DMS53 (cell line): ENCODE data around the gene SWT1.
"Not testable (repeated sequence)": the region's sequence is repeated elsewhere in the genome, so short reads cannot be mapped to it uniquely, and the experiment has no call there.

Source experiments
- DNase-seq: peaks from one replicate; lab custom pipeline; 2025; lab: John Stamatoyannopoulos, UW

SWT1 gene

DNA sequence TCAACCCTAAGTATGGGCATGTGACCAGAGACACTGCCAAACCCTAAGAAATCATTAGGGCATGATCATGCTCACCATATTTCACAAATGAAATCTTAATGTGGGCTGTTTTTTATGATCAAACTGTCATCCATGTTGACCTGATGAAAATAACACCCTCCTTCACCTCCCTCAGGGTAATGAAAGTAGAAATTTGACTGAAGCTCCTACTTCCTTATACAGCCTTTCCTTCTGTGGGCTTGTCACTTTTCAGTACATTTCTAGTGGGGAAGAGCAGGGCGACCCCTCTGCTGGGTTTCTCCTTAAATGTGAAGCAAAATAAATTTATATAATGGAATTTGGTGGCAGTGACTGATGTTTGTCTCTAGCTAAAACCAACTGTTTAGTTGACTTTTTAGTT, 134.2 kb downstream of the SWT1 start:
- DNase-seq, result no peak

DNA sequence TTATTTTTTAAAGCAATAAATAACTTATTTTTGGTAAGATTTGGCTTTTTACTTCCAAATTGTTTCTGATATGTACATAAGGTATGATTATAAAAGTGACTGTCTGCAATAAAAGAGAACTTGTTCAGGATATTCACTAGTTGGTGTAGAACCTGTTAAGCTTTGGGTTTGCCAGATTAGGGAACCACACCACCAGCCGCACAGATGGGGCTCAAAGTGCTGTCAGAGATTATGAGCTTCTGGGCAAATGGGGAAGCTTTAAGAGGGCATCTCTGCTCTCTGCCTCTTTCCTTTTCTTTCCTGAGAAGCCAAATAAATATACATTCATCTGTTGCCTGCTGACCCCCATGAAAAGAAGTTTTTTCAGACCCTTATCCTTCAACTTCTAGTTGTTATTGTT, 134.7 kb downstream of the SWT1 start:
- no peak for DNase-seq

DNA sequence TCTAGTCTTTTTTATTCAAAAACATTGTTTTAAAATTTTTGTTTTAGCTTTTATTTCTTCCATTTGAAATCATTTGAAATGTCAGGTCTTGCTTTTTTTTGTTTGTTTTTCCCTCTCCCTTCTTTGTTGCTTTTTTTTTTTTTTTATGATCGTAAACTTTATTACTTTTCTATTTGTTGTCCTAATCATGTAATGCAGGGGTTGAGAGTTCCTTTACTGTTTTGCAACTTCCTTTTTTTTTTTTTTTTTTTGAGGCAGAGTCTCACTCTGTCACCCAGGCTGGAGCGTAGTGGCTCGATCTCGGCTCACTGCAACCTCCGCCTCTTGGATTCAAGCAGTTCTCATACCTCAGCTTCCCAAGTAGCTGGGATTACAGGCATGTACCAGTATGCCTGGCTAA, 135.3 kb downstream of the SWT1 start:
- no peak for DNase-seq

DNA sequence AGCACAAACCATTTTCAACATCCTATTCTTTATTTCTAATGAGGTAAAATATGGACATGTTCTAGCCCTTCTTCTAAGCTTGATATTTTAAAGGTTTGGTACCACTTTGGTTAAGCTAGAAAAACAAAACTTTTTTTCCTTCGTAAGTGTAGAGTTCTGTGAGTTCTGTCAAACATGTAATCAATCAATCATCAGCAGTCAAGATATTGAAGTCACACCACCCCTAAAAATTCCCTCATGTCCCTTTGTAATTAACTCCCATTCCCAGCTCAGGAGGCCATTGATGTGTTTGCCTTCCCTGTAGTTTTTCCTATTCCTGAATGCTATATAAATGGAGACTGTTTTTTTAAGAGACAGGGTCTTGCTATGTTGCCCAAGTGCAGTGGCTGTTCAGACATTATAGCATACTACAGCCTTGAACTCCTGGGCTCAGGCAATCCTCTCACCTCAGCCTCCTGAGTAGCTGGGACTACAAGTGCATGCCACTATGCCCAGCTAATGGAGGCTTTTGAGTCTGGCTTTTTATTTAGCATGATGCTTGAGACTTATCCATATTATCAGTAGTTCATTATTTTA, 137.1 kb downstream of the SWT1 start:
- DNase-seq, result no peak

DNA sequence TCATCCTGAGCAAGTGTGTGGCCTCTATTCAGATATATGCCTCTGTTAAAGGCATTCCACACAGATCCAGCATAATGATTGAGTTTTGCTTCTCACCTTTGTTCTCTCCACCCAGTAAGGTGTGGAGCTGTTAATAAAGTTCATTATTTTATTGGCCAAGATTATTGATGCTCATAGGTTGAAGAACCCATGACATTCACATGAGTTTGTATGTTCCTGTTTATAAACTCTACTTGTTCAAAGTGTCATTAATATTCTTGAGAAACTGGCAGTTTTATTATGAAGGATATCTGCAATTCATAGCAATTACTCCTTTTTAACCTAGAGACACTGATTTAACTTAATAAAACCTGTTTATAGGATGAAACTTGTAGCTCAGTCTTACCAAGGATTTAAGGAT, 138.1 kb downstream of the SWT1 start:
- DNase-seq, result no peak

DNA sequence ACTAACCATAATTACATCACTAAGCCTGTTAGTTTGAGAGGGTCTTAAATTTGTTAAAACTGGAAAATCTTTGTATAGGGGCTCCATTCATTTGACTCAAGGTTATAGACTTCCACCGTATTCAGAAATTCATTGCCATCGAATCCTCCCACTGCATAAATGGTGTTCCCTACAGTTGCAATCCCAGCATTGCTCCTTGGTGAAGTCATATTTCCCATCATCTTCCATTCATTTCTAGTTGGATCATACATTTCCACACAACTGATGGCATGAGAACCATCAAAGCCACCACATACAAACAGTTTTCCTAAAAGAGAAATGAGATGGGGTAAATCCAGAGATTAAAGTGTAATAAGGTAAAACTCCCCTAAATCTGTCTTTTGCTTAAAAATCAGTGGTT, 141.0 kb downstream of the SWT1 start:
- no peak for DNase-seq

DNA sequence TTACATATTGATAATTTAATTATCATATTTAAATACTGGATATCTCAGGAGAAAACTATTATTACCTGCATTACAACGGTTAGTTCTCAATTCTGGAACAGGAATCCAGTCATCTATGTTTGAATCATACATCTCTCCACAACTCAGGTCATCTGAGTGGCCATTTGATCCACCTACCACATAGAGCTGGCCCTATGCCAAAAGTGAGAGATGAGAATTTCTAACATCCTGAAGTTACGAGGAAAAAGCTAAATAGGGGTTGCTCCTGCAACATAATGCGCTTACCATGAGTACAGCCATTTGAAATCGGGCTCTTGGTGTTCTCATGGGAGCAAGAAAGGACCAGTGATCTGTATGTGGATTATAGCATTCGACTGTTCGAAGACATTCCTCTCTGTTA, 143.2 kb downstream of the SWT1 start:
- no peak for DNase-seq

DNA sequence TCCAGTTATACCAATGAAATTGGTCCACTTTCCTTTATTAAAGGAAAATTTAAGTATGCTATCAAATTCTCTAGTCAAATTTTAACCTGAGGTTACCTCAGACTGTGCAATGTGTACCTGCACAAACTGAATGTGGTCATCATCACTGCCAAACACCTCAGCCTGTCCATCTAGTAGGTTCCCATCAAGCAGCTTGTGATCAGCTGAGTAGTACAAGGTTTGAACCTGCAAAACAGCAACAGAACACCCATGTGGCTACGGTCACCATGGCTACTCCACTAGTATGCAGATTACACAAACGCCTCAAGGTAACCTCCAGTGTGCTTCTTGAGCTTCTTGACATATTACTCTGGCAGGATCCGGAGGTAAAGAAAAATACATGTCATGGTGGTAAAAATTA, 148.5 kb downstream of the SWT1 start:
- DNase-seq, result no peak

DNA sequence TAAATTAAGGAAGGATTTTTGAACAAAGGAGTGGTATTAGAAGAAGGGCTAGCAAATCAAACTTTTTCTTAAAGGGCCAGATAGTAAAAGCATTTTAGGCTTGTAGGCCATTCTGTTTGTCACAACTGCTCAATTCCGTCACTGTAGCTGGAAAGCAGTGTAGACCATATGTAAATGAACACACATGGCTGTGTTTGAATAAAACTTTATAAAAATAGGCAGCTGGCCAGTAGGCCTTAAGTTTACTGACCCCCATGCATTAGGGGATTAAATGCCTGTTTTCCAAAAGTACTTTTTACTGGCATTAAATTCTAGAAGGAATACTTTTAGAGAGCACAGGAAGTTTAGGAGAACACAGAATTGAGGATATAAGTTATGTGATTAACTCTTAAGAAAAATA, 151.2 kb downstream of the SWT1 start:
- DNase-seq, result no peak

DNA sequence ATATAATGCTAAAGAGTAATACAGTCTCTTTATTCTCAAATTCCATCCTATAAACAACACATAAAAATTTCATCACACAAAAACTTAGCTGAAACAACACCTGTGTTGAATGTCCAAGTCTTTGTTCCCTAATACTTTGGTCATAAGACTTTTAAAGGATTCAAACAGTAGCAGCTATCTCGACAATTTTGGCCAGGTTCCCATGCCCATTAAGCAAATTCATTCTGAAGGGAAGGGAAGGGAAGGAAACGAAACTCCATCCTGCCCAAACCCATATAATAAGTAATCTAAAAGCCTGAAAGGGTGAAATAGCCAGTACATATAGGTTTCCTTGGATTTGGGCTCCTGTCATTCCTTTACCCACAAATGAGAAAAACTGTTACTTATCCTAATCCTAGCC, 152.6 kb downstream of the SWT1 start:
- DNase-seq, result no peak

DNA sequence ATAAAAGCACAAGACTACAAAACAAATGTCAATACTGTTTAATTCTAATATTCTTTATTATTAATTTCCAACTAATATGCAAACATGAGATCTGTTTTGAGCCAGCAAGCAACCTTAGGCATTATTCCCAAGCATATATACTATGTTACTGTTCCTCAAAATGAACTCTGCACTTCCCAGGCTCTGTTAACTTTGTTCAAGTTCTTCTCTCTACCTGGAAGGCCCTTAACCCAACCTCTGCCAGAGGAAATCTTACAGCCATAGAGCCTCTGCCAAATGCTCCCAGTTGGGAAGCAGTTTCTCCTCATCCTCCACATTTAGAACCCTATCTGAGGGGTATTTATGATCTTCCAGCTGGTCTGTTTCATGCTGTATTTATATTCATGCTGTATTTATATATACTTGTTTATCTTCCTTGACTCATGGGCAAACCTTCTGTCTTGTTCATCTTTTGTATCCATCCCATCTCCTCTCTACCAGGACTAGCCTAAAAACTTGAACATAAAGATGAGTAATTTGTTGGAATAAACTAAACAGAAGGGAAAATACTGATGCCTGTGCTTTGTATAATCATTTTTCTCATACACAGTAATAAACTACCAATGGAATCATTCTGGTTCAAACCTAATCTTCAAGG, 154.7 kb downstream of the SWT1 start:
- DNase-seq, result no peak

DNA sequence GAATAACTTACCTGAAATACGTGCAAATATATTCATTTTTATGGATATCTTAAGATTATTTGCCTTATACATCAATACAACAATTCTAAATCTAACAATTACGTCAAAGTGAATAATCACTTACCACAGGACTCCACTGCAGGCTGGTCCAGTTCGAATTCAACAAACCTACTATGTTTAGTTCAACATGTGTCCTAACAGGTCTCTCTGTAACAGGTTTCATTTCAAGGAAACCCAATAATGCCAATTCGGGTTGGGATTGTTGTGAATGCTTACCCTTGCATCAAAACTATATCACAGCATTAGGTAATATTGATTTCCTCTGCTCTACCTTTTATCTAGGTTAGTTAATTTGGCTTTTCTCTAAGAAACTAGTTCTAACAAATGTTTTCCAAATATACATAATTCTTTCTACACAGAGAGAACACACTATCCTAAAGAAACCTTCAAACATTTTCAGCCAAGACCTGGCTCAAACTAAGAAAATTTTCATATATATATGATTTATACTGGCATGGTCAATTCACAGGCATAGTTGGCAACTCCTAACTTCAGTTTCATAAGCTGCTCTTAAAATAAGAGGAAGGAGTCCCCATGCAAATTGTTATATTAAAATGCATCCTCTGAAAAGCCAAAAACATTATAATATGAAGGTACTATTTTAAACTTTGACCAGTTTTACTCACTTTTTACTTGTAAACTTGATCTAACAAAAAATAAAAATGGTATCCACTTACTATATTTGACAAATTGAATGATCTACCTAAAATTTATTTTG, 155.6 kb downstream of the SWT1 start:
- DNase-seq, result no peak

DNA sequence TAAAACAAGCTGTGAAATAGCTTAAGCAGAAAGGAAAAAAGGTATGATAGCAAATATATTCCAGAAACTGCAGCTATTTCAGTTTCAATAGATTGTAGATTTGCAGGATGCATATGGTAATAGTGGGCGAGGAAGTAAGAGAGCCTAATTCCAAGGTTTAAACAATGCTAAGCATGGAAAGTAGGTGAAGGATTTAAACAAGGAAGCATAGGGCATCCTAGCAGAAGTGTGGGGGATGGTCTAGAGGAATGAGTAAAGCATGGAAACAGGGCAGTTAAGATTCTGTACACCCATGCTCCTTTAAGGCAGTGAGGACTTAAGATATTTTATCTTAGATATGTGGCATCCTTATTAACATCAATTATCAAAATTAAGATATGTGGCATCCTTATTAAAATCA, 157.4 kb downstream of the SWT1 start:
- DNase-seq, result no peak

DNA sequence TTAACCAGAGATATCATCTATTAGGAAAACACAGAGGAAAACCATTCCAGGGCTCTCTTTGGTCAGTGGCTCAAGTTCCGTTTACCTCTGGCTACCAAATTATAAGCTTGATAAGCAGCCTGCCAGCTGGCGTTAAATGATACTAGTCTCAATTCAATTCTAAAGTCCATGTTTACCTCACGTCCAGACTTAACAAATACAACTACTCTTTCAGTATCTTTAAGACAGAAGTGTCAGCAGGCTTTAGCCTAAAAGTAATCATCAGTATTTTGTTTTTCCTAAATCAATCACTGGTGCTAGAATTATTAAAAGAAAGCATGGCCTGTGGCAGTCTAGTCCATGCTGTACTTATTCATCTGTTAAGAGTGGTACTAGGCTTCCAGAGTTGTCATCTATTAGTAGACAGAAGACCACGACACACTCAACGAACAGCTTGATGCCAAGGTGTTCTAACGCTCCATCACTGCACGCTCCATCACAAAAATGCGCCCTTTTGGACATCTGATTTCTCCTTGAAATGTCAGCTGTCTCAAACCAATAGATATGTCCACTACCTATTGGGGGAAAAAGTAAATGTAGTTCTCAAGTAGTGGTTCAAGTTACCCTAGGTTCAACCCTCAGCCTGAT, 158.6 kb downstream of the SWT1 start:
- DNase-seq, result peak; percentile 47

DNA sequence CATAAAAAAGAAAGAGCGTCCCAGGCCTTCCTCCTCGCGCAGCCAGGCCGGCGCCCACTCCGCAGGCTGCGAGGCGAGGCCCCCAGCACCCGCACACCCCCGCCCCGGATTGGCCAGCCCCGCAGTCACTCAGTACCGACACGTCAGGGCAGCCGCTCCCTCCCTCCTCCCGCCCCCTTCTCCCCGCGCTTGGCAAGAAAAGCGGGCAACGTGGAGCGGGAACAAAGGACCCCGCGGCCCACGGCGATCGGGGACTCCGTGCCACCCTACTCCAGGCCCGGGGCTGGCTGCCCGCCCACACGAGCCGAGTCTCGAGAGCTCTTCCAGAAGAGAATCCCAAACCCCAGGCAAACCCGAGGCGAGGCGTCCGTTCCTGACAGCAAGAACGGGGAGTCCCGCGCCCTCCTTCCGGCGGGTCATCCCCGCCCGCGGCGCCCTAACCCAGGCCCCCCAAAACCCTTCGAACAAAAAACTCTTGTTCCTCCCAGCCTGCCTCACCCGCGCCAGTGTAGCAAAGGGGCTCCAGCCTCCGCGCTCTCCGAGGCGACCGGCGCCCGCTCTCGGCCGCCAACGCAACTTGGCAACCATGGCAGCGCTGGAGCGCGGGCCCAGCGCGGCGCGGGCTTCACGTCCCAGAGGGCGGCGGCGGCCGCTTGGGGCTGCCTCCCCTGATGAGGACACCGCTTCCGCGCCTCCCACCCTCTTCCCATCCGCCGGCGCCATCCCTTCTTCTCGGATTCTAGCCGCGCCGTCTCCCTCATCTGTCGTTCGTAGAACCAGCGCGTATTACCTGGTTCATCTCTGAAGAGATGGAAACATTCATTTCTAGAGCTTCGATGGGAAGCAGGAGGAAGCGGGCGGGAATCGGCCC, 159.4 kb downstream of the SWT1 start:
- peak; percentile 93 for DNase-seq

DNA sequence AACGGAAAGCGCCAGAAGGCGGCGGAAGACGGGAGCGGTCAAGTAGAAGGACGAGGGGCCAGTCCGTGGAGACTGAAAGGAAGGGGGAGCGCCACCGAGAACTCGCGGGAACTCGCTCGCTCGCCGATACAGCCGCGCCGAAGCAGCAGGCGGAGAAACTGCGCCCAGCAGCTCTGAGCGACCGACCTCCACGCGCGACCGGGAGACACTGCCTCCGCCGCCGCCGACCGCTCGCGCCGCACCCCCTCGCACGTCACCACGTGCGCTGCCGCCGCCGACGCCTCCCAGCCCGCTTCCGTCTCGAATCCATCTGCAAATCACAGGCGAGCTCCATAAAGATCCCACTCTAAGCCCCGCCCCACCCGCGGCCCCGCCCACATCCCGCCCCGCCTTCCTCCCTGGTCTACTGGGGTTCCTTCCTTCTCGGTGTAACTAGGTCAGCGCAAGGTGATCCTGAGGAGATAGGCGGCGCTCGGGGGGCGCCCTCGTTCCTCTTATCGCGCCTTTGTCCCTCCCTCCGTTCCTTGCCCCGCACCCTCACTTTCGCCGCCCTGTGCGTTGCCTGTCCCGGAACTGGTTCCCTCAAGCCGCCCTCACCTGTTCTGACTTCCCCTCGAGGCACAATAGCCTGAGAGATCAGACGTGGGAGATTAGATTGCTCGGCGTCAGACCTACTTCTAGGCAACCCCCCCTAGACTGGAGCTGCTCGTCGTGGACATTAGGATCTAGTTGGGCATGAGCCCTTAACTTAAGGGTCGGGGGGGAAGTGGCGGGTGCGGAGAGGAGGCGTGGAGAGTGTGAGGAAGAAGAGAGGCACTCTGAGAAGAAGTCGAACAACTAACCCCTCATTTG, 160.3 kb downstream of the SWT1 start, which contains the start of gene IVNS1ABP:
Gene IVNS1ABP (minus strand): TSS at position 210 of the 852 bp plus-strand sequence. CDS start 7,750 bp downstream, outside the sequence.
- peak; percentile 97 for DNase-seq

DNA sequence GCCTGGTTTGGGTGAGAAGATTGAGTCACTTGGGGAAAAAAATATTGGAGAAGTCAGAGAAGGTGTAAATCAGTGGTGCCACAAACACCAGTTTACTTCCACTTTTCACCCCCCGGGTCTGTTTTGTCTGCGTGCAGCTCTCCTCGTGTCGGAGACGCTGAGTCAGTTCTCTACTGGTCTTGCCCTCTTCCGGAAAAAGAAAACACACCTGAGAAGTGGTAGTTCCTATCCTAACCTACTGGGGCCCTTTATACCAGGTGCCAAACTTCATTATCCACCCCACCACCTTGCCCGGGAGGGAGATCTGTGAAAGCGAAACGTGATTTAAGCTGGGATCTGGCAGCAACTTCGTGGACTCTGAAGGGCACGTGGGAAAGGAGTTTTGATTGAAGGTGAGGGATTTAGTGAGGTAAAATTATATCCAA, 160.9 kb downstream of the SWT1 start:
- DNase-seq, result peak; percentile 86

DNA sequence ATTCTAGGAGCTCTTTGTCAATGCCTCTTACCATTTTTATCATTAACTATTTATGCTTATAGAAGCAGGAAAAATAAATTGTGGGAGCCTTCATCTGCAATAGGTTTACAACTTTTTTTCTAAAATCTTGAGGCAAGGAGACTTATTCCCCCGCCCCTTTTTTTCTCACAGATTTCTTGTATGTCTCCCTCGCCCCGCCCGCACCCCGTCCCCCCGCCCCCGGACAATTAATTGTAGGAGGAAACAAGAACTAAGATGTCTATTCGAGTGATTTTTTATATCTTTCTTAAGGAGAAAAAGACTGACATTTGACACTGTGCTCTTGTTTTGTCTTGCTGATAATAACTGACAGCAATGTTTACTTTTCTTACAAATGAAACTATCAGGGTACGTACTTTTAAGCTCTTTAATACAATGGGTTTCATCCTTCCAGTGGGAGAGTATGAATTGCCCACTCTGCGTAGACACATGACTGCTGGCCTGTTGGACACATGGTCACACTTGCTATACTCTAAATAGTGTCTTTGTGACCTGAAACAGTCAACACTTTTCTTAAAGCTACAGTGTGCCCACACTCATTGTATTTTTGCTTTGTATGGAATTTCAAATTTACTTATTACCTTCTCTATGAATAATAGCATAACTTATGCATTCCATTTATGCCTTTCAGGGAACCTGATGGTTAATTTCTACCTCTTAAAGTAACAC, 161.6 kb downstream of the SWT1 start:
- no peak for DNase-seq

DNA sequence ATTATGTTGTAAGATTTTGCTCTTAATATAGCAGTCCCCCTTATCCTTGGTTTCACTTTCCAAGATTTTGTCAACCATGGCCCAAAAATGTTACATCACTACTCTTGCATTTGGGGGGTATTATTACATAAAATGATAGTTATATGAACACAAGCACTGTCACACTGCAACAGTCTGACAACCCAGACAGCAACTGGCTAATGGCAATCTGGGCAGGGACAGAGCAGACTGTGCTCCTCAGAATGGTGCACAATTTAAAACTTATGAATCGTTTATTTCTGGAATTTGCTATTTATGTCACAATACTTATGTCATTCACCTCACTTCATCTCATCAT, 162.1 kb downstream of the SWT1 start:
- no peak for DNase-seq

DNA sequence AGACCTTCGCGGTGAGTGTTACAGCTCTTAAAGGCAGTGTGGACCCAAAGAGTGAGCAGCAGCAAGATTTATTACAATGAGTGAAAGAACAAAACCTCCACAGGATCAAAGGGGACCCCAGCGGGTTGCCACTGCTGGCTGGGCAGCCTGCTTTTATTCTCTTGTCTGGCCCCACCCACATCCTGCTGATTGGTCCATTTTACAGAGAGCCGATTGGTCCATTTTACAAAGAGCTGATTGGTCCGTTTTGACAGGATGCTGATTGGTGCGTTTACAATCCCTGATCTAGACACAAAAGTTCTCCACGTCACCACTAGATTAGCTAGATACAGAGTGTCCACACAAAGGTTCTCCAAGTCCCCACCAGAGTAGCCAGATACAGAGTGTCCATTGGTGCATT, 164.1 kb downstream of the SWT1 start:
- DNase-seq, result not testable (repeated sequence)
